HepG2 (cell line): Measurements from ENCODE around the gene RIPOR1. TPM values are rescaled to one million over a fixed set of nuclear protein-coding genes. Genes with fewer than 3 reads are reported as not detected.
A peak's percentile ranks its signal among the peaks of the same experiment; 100 is the strongest.

ENCODE experiments used
- AFF4 ChIP-seq: sonication (generic); formaldehyde crosslinking; IDR thresholded peaks from 2 replicates; pipeline ENCODE4 v1.4.0; 2020; ENCODE audit warnings: missing genetic modification reagents
- ASH2L ChIP-seq: fragments of 300-600, 200-600 bp; sonication (generic); IDR thresholded peaks from 2 replicates; pipeline ENCODE4 v1.7.0; 2017; ENCODE audit warnings: low read depth, mild to moderate bottlenecking, moderate library complexity, mixed read lengths, low read length; ENCODE audit not compliant: insufficient read length
- CBX5 ChIP-seq: sonication (generic); formaldehyde crosslinking; IDR thresholded peaks from 2 replicates; pipeline ENCODE4 v1.4.0; 2020; ENCODE audit warnings: missing genetic modification reagents, borderline replicate concordance
- CREM ChIP-seq, 2 experiments: sonication (generic) in 1 of 2; formaldehyde crosslinking in 1 of 2; IDR thresholded peaks; 2 replicates each; pipeline versions ENCODE4 v1.4.0 to v1.6.1; 2016 to 2020; ENCODE audit warnings: antibody characterized with exemption in 1 of 2, mild to moderate bottlenecking in 1 of 2, missing genetic modification reagents in 1 of 2
- CSRNP2 ChIP-seq: sonication (generic); formaldehyde crosslinking; conservative IDR thresholded peaks from 2 replicates; pipeline ENCODE4 v1.8.0; 2022; ENCODE audit warnings: low read depth, missing genetic modification reagents
- FLYWCH1 ChIP-seq: sonication (generic); formaldehyde crosslinking; IDR thresholded peaks from 2 replicates; pipeline ENCODE4 v1.8.1; 2023; ENCODE audit warnings: mild to moderate bottlenecking, missing genetic modification reagents
- FOXO4 ChIP-seq: sonication (generic); formaldehyde crosslinking; conservative IDR thresholded peaks from 2 replicates; pipeline ENCODE4 v1.8.1; 2023; ENCODE audit warnings: missing genetic modification reagents
- GFI1 ChIP-seq: sonication (generic); formaldehyde crosslinking; IDR thresholded peaks from 2 replicates; pipeline ENCODE4 v1.5.0; 2020; ENCODE audit warnings: missing genetic modification reagents, mild to moderate bottlenecking, borderline replicate concordance
- GTF3A ChIP-seq: sonication (generic); formaldehyde crosslinking; conservative IDR thresholded peaks from 2 replicates; pipeline ENCODE4 v1.4.0; 2020; ENCODE audit warnings: mild to moderate bottlenecking, missing genetic modification reagents
- HNRNPH1 ChIP-seq: fragments of 200-400 bp; formaldehyde crosslinking; optimal IDR thresholded peaks from 2 replicates; pipeline ENCODE3; 2017; ENCODE audit warnings: mild to moderate bottlenecking, low read depth, low read length
- KDM3A ChIP-seq: IDR thresholded peaks from 2 replicates; pipeline ENCODE4 v1.6.1; 2018; ENCODE audit warnings: low read depth, missing compliant biosample characterization
- POLR2A ChIP-seq, 2 experiments: IDR thresholded peaks; 2 replicates each; pipeline ENCODE4 v1.6.1; 2011; ENCODE audit warnings: low read depth in 2 of 2, low read length in 2 of 2, mild to moderate bottlenecking in 1 of 2, moderate library complexity in 1 of 2; ENCODE audit not compliant: insufficient read depth in 1 of 2
- POLR2G ChIP-seq: fragments of 200-400 bp; formaldehyde crosslinking; IDR thresholded peaks from 2 replicates; pipeline ENCODE4 v1.6.1; 2018; ENCODE audit warnings: mild to moderate bottlenecking, low read depth, low read length, moderate library complexity
- SALL1 ChIP-seq: sonication (generic); formaldehyde crosslinking; IDR thresholded peaks from 2 replicates; pipeline ENCODE4 v1.8.0; 2022; ENCODE audit warnings: mild to moderate bottlenecking, missing genetic modification reagents
- THAP7 ChIP-seq: sonication (generic); formaldehyde crosslinking; IDR thresholded peaks from 2 replicates; pipeline ENCODE4 v1.8.1; 2023; ENCODE audit warnings: mild to moderate bottlenecking, missing genetic modification reagents
- YY1 ChIP-seq: IDR thresholded peaks from 2 replicates; pipeline ENCODE4 v1.6.1; 2011; ENCODE audit warnings: low read length, low read depth, moderate library complexity, mild to moderate bottlenecking; ENCODE audit not compliant: insufficient read depth, insufficient replicate concordance
- ZBTB26 ChIP-seq: IDR thresholded peaks from 2 replicates; pipeline ENCODE4 v1.6.1; 2016; ENCODE audit warnings: missing compliant biosample characterization, missing genetic modification reagents, borderline replicate concordance
- ZBTB8A ChIP-seq: sonication (generic); formaldehyde crosslinking; IDR thresholded peaks from 2 replicates; pipeline ENCODE4 v1.4.0; 2020; ENCODE audit warnings: mild to moderate bottlenecking, low read depth, missing genetic modification reagents, borderline replicate concordance
- ZFY ChIP-seq: sonication (generic); formaldehyde crosslinking; IDR thresholded peaks from 2 replicates; pipeline ENCODE4 v1.4.0; 2020; ENCODE audit warnings: missing genetic modification reagents
- ZNF564 ChIP-seq: sonication (generic); formaldehyde crosslinking; IDR thresholded peaks from 2 replicates; pipeline ENCODE4 v1.8.1; 2023; ENCODE audit warnings: mild to moderate bottlenecking, missing genetic modification reagents
- polyA plus RNA-seq, 8 experiments: library from polyadenylated mRNA; depleted of rRNA in 3 of 8; stranded (reverse) in 7 of 8; unstranded in 1 of 8; fragments of >200 nt; fragmentation: Illumina TruSeq in 4 of 8; extraction: Trizol in 4 of 8; gene quantifications; 2 replicates each; pipeline versions ENCODE4 v1.2.1 to v1.2.3, GENCODE V29; 2011 to 2016; ENCODE audit warnings: low read depth in 4 of 8, missing spikeins in 1 of 8, mixed read lengths in 1 of 8; ENCODE audit not compliant: insufficient read depth in 1 of 8
- total RNA-seq, 5 experiments: library from RNA; depleted of rRNA; stranded (reverse); fragments of >200 nt; fragmentation: Illumina TruSeq; extraction: Trizol; gene quantifications; 2 replicates each; pipeline ENCODE4 v1.2.3, GENCODE V29; 2016; ENCODE audit warnings: low read depth in 1 of 5

Gene RIPOR1
- total and polyA plus RNA-seq, 2 of the 13 experiments (the other 11 are each of a cell fraction or from before 2014, with no cell fraction given) = 4.6 to 8.1 TPM

- TF ChIP-seq FOXO4 = no peak
- no peak; a peak in 1 of 4 replicates for TF ChIP-seq POLR2A (IDR thresholded peaks at IDR 0.05; ENCODE audit: insufficient read depth in 1 of 2, low read depth in 2 of 2, low read length in 2 of 2)
- no peak for TF ChIP-seq ZNF564 (CRISPR knock-in tag)
- peak; percentile 71 for TF ChIP-seq ZBTB26
- no peak for TF ChIP-seq GTF3A (CRISPR knock-in tag)
- TF ChIP-seq AFF4 = no peak
- TF ChIP-seq GFI1 (CRISPR knock-in tag) = no peak
- TF ChIP-seq HNRNPH1 = no peak
- TF ChIP-seq ZFY = no peak
- TF ChIP-seq THAP7 (CRISPR knock-in tag) = 0 out of 2 replicates have a peak, but pooled peaks have one; percentile 5
- TF ChIP-seq CSRNP2 (CRISPR knock-in tag) = no peak
- no peak; the same call in 1 of the 2 replicates for TF ChIP-seq ZBTB8A
- TF ChIP-seq SALL1 (CRISPR knock-in tag) = no peak
- no peak for TF ChIP-seq CBX5 (CRISPR knock-in tag)
- TF ChIP-seq POLR2G = no peak
- TF ChIP-seq ASH2L = no peak
- TF ChIP-seq YY1 = peak; percentile 19
- no peak for TF ChIP-seq CREM (IDR thresholded peaks at IDR 0.05)
- no peak for TF ChIP-seq CREM (CRISPR knock-in tag; IDR thresholded peaks at IDR 0.05)
- no peak for TF ChIP-seq FLYWCH1
- peak; percentile 65; the same call in 1 of the 2 replicates for TF ChIP-seq KDM3A (CRISPR knock-in tag)
Observed at GRCh38 chr16:67528222-67528869, at the start of gene RIPOR1 (continued).
